Skeletal muscle satellite cell (primary cell): Measurements from ENCODE around the gene PNPLA3.

Source experiments
- H3K27me3 ChIP-seq: 2 replicates; pipeline ENCODE4 v1.7.0; 2013; ENCODE audit warnings: low read length; ENCODE audit not compliant: control insufficient read depth, insufficient read depth
- H3K36me3 ChIP-seq: 2 replicates; pipeline ENCODE4 v1.7.0; 2013; ENCODE audit warnings: mild to moderate bottlenecking, control low read depth, low read length; ENCODE audit not compliant: insufficient read depth
- H3K4me1 ChIP-seq: 2 replicates; pipeline ENCODE4 v1.7.0; 2013; ENCODE audit warnings: low read length; ENCODE audit not compliant: control insufficient read depth, insufficient read depth
- H3K4me2 ChIP-seq: 2 replicates; pipeline ENCODE4 v1.7.0; 2013; ENCODE audit warnings: mild to moderate bottlenecking, low read length
- H3K4me3 ChIP-seq: 2 replicates; pipeline ENCODE4 v1.7.0; 2013; ENCODE audit warnings: low read length
- H3K9ac ChIP-seq: 2 replicates; pipeline ENCODE4 v1.7.0; 2013; ENCODE audit warnings: mild to moderate bottlenecking, low read depth, low read length, moderate library complexity
- H3K9me3 ChIP-seq: replicated peaks from 2 replicates; pipeline ENCODE4 v1.7.0; 2013; ENCODE audit warnings: mild to moderate bottlenecking, control low read depth, low read length

The PNPLA3 gene

GRCh38 chr22:43928908-43929307, 5.3 kb downstream of the PNPLA3 start:
- no peak overlapping the region for H3K9ac ChIP-seq
- H3K4me1 ChIP-seq = peaks cover 13% of the 10 kb centered on the region
- H3K4me2 ChIP-seq = no peak overlapping the region
- H3K4me3 ChIP-seq = no peak overlapping the region
- no peaks in the 10 kb centered on the region for H3K9me3 ChIP-seq
- H3K36me3 ChIP-seq = peaks cover 35% of the 10 kb centered on the region
- no peaks in the 10 kb centered on the region for H3K27me3 ChIP-seq

GRCh38 chr22:43931771-43932170, 8.2 kb downstream of the PNPLA3 start:
- no peak overlapping the region for H3K4me3 ChIP-seq
- no peaks in the 10 kb centered on the region for H3K9me3 ChIP-seq
- H3K27me3 ChIP-seq = no peaks in the 10 kb centered on the region
- H3K9ac ChIP-seq = no peak overlapping the region
- no peak overlapping the region for H3K4me2 ChIP-seq
- H3K4me1 ChIP-seq = no peaks in the 10 kb centered on the region
- H3K36me3 ChIP-seq = peaks cover 45% of the 10 kb centered on the region

GRCh38 chr22:43941449-43941848, 17.8 kb downstream of the PNPLA3 start:
- H3K36me3 ChIP-seq = peaks cover 56% of the 10 kb centered on the region
- no peaks in the 10 kb centered on the region for H3K9me3 ChIP-seq
- H3K4me2 ChIP-seq = no peak overlapping the region

GRCh38 chr22:43944670-43945430, 21.2 kb downstream of the PNPLA3 start:
- Histone ChIP-seq H3K36me3 (peaks cover 34% of the 10 kb centered on the region), H3K9me3 (no peaks in the 10 kb centered on the region), H3K9ac (no peak overlapping the region), H3K4me2 (no peak overlapping the region), H3K4me1 (no peaks in the 10 kb centered on the region), H3K27me3 (no peaks in the 10 kb centered on the region), H3K4me3 (no peak overlapping the region)

More at GRCh38 chr22:43941449-43941848, 17.8 kb downstream of the PNPLA3 start:
- no peaks in the 10 kb centered on the region for H3K27me3 ChIP-seq
- H3K4me1 ChIP-seq = no peaks in the 10 kb centered on the region
- H3K4me3 ChIP-seq = no peak overlapping the region
- H3K9ac ChIP-seq = no peak overlapping the region

- Histone ChIP-seq H3K4me3 (no peak overlapping the region), H3K36me3 (peaks cover 26% of the 10 kb centered on the region), H3K9ac (no peak overlapping the region)
Measured at GRCh38 chr22:43945632-43946383, 22.2 kb downstream of the PNPLA3 start.

GRCh38 chr22:43946384-43946667, 22.7 kb downstream of the PNPLA3 start:
- Histone ChIP-seq H3K4me1 (no peaks in the 10 kb centered on the region), H3K27me3 (no peaks in the 10 kb centered on the region), H3K9me3 (no peaks in the 10 kb centered on the region), H3K36me3 (peaks cover 26% of the 10 kb centered on the region), H3K4me3 (no peak overlapping the region), H3K4me2 (no peak overlapping the region), H3K9ac (no peak overlapping the region)

More at GRCh38 chr22:43945632-43946383, 22.2 kb downstream of the PNPLA3 start:
- Histone ChIP-seq H3K27me3 (no peaks in the 10 kb centered on the region), H3K4me1 (no peaks in the 10 kb centered on the region), H3K9me3 (no peaks in the 10 kb centered on the region), H3K4me2 (no peak overlapping the region)

- no peak overlapping the region for H3K4me3 ChIP-seq
- no peak overlapping the region for H3K9ac ChIP-seq
- H3K4me1 ChIP-seq = peaks cover under 1% of the 10 kb centered on the region
- H3K9me3 ChIP-seq = no peaks in the 10 kb centered on the region
- H3K36me3 ChIP-seq = peaks cover 10% of the 10 kb centered on the region
- no peak overlapping the region for H3K4me2 ChIP-seq
- H3K27me3 ChIP-seq = no peaks in the 10 kb centered on the region
Measured at GRCh38 chr22:43948836-43949406, 25.3 kb downstream of the PNPLA3 start.

- Histone ChIP-seq H3K4me2 (no peak overlapping the region), H3K9me3 (no peaks in the 10 kb centered on the region), H3K4me3 (no peak overlapping the region), H3K27me3 (no peaks in the 10 kb centered on the region), H3K9ac (no peak overlapping the region), H3K4me1 (peaks cover 13% of the 10 kb centered on the region), H3K36me3 (peaks cover 5% of the 10 kb centered on the region)
Measured at GRCh38 chr22:43951391-43951790, 27.8 kb downstream of the PNPLA3 start.

- peaks cover 5% of the 10 kb centered on the region for H3K36me3 ChIP-seq
- H3K4me2 ChIP-seq = no peak overlapping the region
- H3K4me1 ChIP-seq = peaks cover 19% of the 10 kb centered on the region
- no peaks in the 10 kb centered on the region for H3K27me3 ChIP-seq
- no peaks in the 10 kb centered on the region for H3K9me3 ChIP-seq
- no peak overlapping the region for H3K4me3 ChIP-seq
- H3K9ac ChIP-seq = no peak overlapping the region
Measured at GRCh38 chr22:43951966-43952365, 28.4 kb downstream of the PNPLA3 start.

- Histone ChIP-seq H3K9me3 (no peaks in the 10 kb centered on the region), H3K27me3 (no peaks in the 10 kb centered on the region), H3K36me3 (no peaks in the 10 kb centered on the region), H3K4me2 (peak overlapping the region; percentile 95), H3K4me1 (peaks cover 21% of the 10 kb centered on the region), H3K9ac (peak overlapping the region; percentile 94), H3K4me3 (peak overlapping the region; percentile 97)
Measured at GRCh38 chr22:43953988-43954785, 30.6 kb downstream of the PNPLA3 start.
